ENCODE data around the gene POLR2E.

POLR2E gene

DNA sequence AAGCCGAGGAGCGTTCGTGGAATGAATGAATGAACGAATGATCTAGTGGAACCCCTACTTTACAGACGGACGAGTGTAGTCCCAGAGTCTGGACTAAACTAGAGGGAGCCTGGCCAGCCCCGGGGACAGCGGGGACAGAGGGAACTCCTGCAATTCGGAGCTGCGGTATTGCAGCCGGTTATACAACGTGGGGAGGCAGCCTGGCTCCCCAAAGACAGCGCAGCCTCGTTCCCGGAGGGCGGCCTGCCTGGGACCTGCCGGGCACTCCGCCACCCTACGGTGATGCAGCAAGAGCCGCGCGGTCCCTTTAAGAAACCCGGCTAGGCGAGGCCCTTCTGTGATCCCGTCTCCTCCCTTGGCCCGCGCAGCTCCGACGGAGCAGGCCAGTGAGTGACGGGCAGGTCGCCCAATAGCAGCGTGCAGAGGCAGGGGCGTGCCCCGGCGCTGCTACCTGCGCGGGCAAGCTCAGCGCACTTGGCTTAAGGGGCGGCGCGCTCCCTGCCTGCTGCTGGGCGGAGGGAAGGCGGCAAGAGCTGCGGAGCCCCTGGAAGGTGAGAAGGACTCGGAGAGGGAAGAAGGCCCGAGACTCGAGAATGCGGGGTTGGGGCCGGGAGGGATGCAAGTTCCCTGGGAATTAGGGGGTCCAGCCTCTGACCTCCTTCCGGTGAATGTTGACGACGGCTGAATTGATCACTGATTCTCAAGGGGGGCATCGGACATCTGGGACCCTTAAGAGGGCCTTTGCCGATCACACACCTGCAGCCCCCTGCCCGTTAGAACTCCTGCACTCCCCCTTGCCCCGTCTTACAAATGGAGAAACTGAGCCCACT, 55.3 kb downstream of the POLR2E start, which contains the start of gene ABCA7:
Gene ABCA7 (plus strand): TSS at position 462 of the 830 bp plus-strand sequence. CDS start 1,255 bp downstream, outside the sequence.
- no peaks in the 10 kb centered on the region for H3K27me3 ChIP-seq (replicated peaks in 2 of 5; ENCODE audit: control insufficient read depth in 4 of 5, insufficient read depth in 5 of 5, low read length in 4 of 5)
- H3K27ac ChIP-seq (ENCODE audit: insufficient read depth in 1 of 2, low read depth in 1 of 2, low read length in 2 of 2, poor library complexity in 1 of 2, severe bottlenecking in 2 of 2) = no peak within 1 kb of the TSS
- ChIA-PET POLR2A (interaction anchor here (0.8 to 1.4 kb wide), 4 partner anchors 13 to 27 kb away, joined by 3 read pairs; partner anchors contain the start of genes ARHGAP45, CNN2 and RNU6-2), CTCF (interaction anchor here (1.0 to 7.2 kb wide), 3 partner anchors 12 to 49 kb away, joined by 3 to 44 read pairs (median 18); partner anchors contain the start of genes ARHGAP45 and CNN2)
- DNase-seq = peak; percentile 97 to 99 (median 98)
- peaks cover 0 to 30% (median 12%) of the 10 kb centered on the region in 4 experiments for H3K36me3 ChIP-seq (ENCODE audit: control insufficient read depth in 4 of 4, insufficient read depth in 4 of 4, low read length in 3 of 4)
- H3K4me3 ChIP-seq (ENCODE audit: control insufficient read depth in 1 of 7, extremely low read depth in 1 of 7, insufficient read depth in 4 of 7, low read depth in 2 of 7, low read length in 6 of 7) = peak within 1 kb of the TSS; percentile 23 to 80 (median 74)
- WGBS (ENCODE audit: insufficient coverage) = 3% methylated on average over 55 of the region's 56 CpGs
- no peaks in the 10 kb centered on the region for H3K9me3 ChIP-seq (ENCODE audit: control extremely low read depth in 1 of 5, control insufficient read depth in 4 of 5, insufficient read depth in 2 of 5, low read depth in 1 of 5, low read length in 4 of 5)
- H3K4me1 ChIP-seq (ENCODE audit: control extremely low read depth in 1 of 4, control insufficient read depth in 4 of 4, insufficient read depth in 4 of 4, low read length in 3 of 4) = peaks cover 6 to 46% (median 44%) of the 10 kb centered on the region in 4 experiments

DNA sequence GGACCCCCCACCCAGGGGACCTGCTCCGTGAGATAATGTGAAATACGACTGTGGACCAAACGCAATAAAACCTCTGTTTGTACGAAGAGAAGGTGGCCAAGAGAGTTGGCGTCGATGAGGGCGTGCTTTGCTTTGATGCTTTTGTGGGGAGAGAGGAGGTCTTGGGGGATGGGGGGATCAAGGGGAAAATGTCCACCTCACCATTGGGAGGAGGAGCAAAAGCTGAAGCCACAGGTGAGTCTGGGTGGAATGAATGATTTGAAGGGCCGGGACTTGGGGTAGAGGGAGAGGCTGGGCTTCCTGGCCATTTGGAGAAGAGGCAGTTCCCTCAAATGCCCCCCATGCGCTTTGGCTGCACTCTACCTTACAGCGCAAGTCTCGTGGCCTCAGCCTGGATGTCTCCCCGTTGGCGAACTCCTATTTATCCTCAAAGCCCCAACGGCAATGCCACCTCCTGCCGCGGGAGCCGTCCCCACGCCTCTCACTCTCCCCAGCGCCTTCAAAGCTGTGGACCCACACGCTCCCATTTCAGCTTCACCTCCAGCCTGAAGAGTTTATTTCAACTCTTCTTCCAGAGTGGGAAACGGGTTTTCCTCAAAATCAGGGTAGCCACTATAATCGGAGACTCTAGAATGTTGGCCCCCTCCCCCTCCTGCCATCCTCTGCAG, 56.1 kb downstream of the POLR2E start:
- Histone ChIP-seq H3K27ac (ENCODE audit: insufficient read depth in 1 of 2, low read depth in 1 of 2, low read length in 2 of 2, poor library complexity in 1 of 2, severe bottlenecking in 2 of 2) (no peak overlapping the region), H3K9me3 (ENCODE audit: control extremely low read depth in 1 of 5, control insufficient read depth in 4 of 5, insufficient read depth in 2 of 5, low read depth in 1 of 5, low read length in 4 of 5) (no peaks in the 10 kb centered on the region), H3K4me1 (ENCODE audit: control extremely low read depth in 1 of 4, control insufficient read depth in 4 of 4, insufficient read depth in 4 of 4, low read length in 3 of 4) (peaks cover 6 to 46% (median 44%) of the 10 kb centered on the region in 4 experiments), H3K4me3 (ENCODE audit: control insufficient read depth in 1 of 7, extremely low read depth in 1 of 7, insufficient read depth in 4 of 7, low read depth in 2 of 7, low read length in 6 of 7) (peak overlapping the region in 5 of 7 experiments; percentile 15 to 80 (median 74)), H3K27me3 (replicated peaks in 2 of 5; ENCODE audit: control insufficient read depth in 4 of 5, insufficient read depth in 5 of 5, low read length in 4 of 5) (no peaks in the 10 kb centered on the region), H3K36me3 (ENCODE audit: control insufficient read depth in 4 of 4, insufficient read depth in 4 of 4, low read length in 3 of 4) (peaks cover 0 to 25% (median 12%) of the 10 kb centered on the region in 4 experiments)
- 78% methylated on average over 18 of the region's 22 CpGs for WGBS (ENCODE audit: insufficient coverage)
- DNase-seq = no peak
- ChIA-PET CTCF (interaction anchor here (1.0 to 7.2 kb wide), 3 partner anchors 11 to 50 kb away, joined by 3 to 44 read pairs (median 18); partner anchors contain the start of genes ARHGAP45 and CNN2), POLR2A (interaction anchor here (0.8 to 1.4 kb wide), 4 partner anchors 13 to 28 kb away, joined by 3 read pairs; partner anchors contain the start of genes ARHGAP45, CNN2 and RNU6-2)

DNA sequence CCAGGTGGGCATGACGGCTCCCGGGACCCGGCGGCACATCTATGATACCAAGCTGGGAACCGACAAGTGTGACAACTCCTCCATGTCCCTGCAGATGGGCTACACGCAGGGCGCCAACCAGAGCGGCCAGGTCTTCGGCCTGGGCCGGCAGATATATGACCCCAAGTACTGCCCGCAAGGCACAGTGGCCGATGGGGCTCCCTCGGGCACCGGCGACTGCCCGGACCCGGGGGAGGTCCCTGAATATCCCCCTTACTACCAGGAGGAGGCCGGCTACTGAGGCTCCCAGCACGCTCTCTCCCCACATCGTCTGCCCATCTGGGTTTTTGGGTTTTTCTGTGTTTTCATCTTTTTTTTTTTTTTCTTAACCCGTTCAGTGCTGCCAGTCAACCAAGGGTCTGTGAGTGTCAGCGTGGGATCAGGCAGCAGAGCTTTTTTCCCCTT, 57.5 kb downstream of the POLR2E start:
- no peaks in the 10 kb centered on the region for H3K9me3 ChIP-seq (ENCODE audit: control extremely low read depth in 1 of 5, control insufficient read depth in 4 of 5, insufficient read depth in 2 of 5, low read depth in 1 of 5, low read length in 4 of 5)
- no peak for DNase-seq
- peaks cover 0 to 31% (median 19%) of the 10 kb centered on the region in 4 experiments for H3K36me3 ChIP-seq (ENCODE audit: control insufficient read depth in 4 of 4, insufficient read depth in 4 of 4, low read length in 3 of 4)
- 70% methylated on average over 15 of the region's 22 CpGs for WGBS (ENCODE audit: insufficient coverage)
- POLR2A ChIA-PET = interaction anchor here (0.6 to 1.4 kb wide), 5 partner anchors 9 to 1587 kb away, joined by 3 to 4 read pairs (median 3); partner anchors contain the start of genes ARHGAP45 and CNN2
- CTCF ChIA-PET = interaction anchor here (0.9 to 7.2 kb wide), 4 partner anchors 9 to 56 kb away, joined by 3 to 44 read pairs (median 3); partner anchors contain the start of gene CNN2
- no peaks in the 10 kb centered on the region for H3K27me3 ChIP-seq (replicated peaks in 2 of 5; ENCODE audit: control insufficient read depth in 4 of 5, insufficient read depth in 5 of 5, low read length in 4 of 5)
- peaks cover 6 to 46% (median 44%) of the 10 kb centered on the region in 4 experiments for H3K4me1 ChIP-seq (ENCODE audit: control extremely low read depth in 1 of 4, control insufficient read depth in 4 of 4, insufficient read depth in 4 of 4, low read length in 3 of 4)
- H3K27ac ChIP-seq (ENCODE audit: insufficient read depth in 1 of 2, low read depth in 1 of 2, low read length in 2 of 2, poor library complexity in 1 of 2, severe bottlenecking in 2 of 2) = peak overlapping the region in 1 of 2 experiments; percentile 74
- H3K4me3 ChIP-seq (ENCODE audit: control insufficient read depth in 1 of 7, extremely low read depth in 1 of 7, insufficient read depth in 4 of 7, low read depth in 2 of 7, low read length in 6 of 7) = peak overlapping the region in 4 of 7 experiments; percentile 27 to 57 (median 45)
